Vagina (tissue), 2 donors: ENCODE data around the gene TBCEL.

Experiments
- CTCF ChIP-seq, 3 experiments: fragments of 450-650 bp in 2 of 3; fragments of 200-600 bp in 1 of 3; sonication (generic) in 1 of 3; IDR thresholded peaks; one replicate each; pipeline ENCODE4 v1.5.1; 2017 to 2019; ENCODE audit warnings: antibody characterized with exemption in 3 of 3, mild to moderate bottlenecking in 2 of 3, moderate library complexity in 2 of 3
- POLR2A ChIP-seq, 2 donors: fragments of 450-650 bp; IDR thresholded peaks; one replicate each; pipeline ENCODE4 v1.6.1; 2017; ENCODE audit warnings: antibody characterized with exemption in 2 of 2, mild to moderate bottlenecking in 2 of 2, moderate library complexity in 2 of 2
- POLR2AphosphoS5 ChIP-seq, 2 donors: sonication (generic); formaldehyde crosslinking; IDR thresholded peaks; one replicate each; pipeline ENCODE4 v1.9.0; 2017; ENCODE audit warnings: antibody characterized with exemption in 2 of 2, mild to moderate bottlenecking in 2 of 2, low read depth in 1 of 2; ENCODE audit not compliant: insufficient read depth in 1 of 2

DNA sequence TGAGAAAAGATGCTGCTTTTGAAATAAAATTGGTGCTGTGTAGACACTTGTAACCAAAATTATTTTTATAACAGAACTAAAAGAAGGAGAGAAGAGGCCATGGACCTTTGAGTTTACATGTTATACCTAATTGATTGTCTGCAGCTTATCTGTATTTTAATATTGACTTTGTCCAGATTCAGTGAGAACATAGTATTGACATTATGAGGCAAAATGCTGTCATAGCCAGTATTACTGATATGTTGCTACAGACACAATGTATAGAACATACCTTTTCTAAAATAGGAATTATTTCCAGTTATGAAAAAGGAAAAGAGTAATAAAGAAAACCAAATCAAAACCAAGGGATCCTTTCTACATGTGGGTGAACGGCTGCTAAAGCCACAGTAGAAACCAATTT is 65.7 kb downstream of the TBCEL start:
- TF ChIP-seq POLR2A (IDR thresholded peaks at IDR 0.05) (no peak), CTCF (IDR thresholded peaks at IDR 0.05) (no peak), POLR2AphosphoS5 (IDR thresholded peaks at IDR 0.05; ENCODE audit: insufficient read depth in 1 of 2, low read depth in 1 of 2) (no peak)
